Small intestine (tissue), 16 donors: ENCODE results near the gene MRPS21. TPM values are rescaled to one million over a fixed set of nuclear protein-coding genes. Genes with fewer than 3 reads are reported as not detected.

ENCODE experiments used
- DNase-seq, 2 donors: peaks; one replicate each; pipeline versions ENCODE4 v3.0.0 to v3.0.0-alpha.2; 2013
- FAIRE-seq: peaks from 2 replicates; lab custom pipeline; 2012; peaks lifted over from hg19 to GRCh38; lab: Jason Lieb, UNC
- H3K27ac ChIP-seq, 3 donors: one replicate each; pipeline ENCODE4 v1.5.1; 2013; ENCODE audit warnings: low read length in 2 of 3, mild to moderate bottlenecking in 2 of 3, control low read depth in 1 of 3, inconsistent platforms in 1 of 3, low read depth in 1 of 3, moderate library complexity in 1 of 3
- H3K27me3 ChIP-seq, 3 donors: one replicate each; pipeline ENCODE4 v1.6.1; 2013; ENCODE audit warnings: low read length in 3 of 3, inconsistent platforms in 1 of 3; ENCODE audit not compliant: control insufficient read depth in 3 of 3, insufficient read depth in 3 of 3
- H3K36me3 ChIP-seq, 3 donors: one replicate each; pipeline ENCODE4 v1.6.1; 2013; ENCODE audit warnings: low read length in 3 of 3, inconsistent platforms in 1 of 3, low read depth in 1 of 3, mild to moderate bottlenecking in 1 of 3, moderate library complexity in 1 of 3; ENCODE audit not compliant: control insufficient read depth in 3 of 3, insufficient read depth in 2 of 3
- H3K4me1 ChIP-seq, 3 donors: one replicate each; pipeline ENCODE4 v1.6.1; 2013; ENCODE audit warnings: low read length in 2 of 3, inconsistent platforms in 1 of 3, low read depth in 1 of 3, mild to moderate bottlenecking in 1 of 3, moderate library complexity in 1 of 3; ENCODE audit not compliant: control insufficient read depth in 3 of 3, insufficient read depth in 2 of 3
- H3K4me3 ChIP-seq, 3 donors: one replicate each; pipeline ENCODE4 v1.5.1; 2013; ENCODE audit warnings: low read length in 3 of 3, control low read depth in 1 of 3, inconsistent platforms in 1 of 3, low read depth in 1 of 3, mild to moderate bottlenecking in 1 of 3, moderate library complexity in 1 of 3
- H3K9me3 ChIP-seq, 2 donors: one replicate each; pipeline ENCODE4 v1.6.1; 2013; ENCODE audit warnings: low read depth in 1 of 2, low read length in 1 of 2; ENCODE audit not compliant: control insufficient read depth in 2 of 2, insufficient read depth in 1 of 2
- WGBS, 3 donors: extraction: QIAGEN DNeasy Blood & Tissue Kit; methylation state at CpG; one replicate each; pipeline ENCODE4 v1.1.7; 2013; 5-methylcytosine and 5-hydroxymethylcytosine counted together
- long read RNA-seq, 10 donors: transcript quantifications; one replicate each; lab custom pipeline, GENCODE V29; 2026
- polyA plus RNA-seq, 4 donors: library from polyadenylated mRNA; stranded (reverse) in 3 of 4; unstranded in 1 of 4; fragments of 200-250 nt in 3 of 4; fragments of 120-200 nt in 1 of 4; gene quantifications; one replicate each; pipeline versions ENCODE4 v1.2.1 to v1.2.3, GENCODE V29; 2013
- donor health status: healthy with polysubstance abuse.
- donor health status: control.
- donor health status: control.
- donor health status: Bipolar disorder and iron deficiency.
- donor health status: healthy.

The MRPS21 gene
- 100 to 1,000 TPM in 1 of 4 donors, 10 to 100 TPM in 3; 49.4 to 107 (median 79.4) TPM for polyA plus RNA-seq
- long read RNA-seq, donor 1: 0 reads
- long read RNA-seq, donor 2, transcript MRPS21-201 (2 exons, 1,462 nt): minor isoform, 15 of 45 reads
- long read RNA-seq, donor 2, transcript MRPS21-202 (3 exons, 1,226 nt): major isoform, 30 of 45 reads
- long read RNA-seq, donor 2, partial matches to known transcripts: 0 of 45 reads
- long read RNA-seq, donor 2, other reads (novel, unspliced or antisense): 0 of 45 reads
- long read RNA-seq, donor 3, transcript MRPS21-202 (3 exons, 1,226 nt): major isoform, 51 of 79 reads
- long read RNA-seq, donor 3, transcript MRPS21-201 (2 exons, 1,462 nt): minor isoform, 28 of 79 reads
- long read RNA-seq, donor 3, partial matches to known transcripts: 0 of 79 reads
- long read RNA-seq, donor 3, other reads (novel, unspliced or antisense): 0 of 79 reads
- long read RNA-seq, donor 4, partial matches to known transcripts: 0 of 1 reads
- long read RNA-seq, donor 4, other reads (novel, unspliced or antisense): 0 of 1 reads
- long read RNA-seq, donor 5, transcript MRPS21-201 (2 exons, 1,462 nt): minor isoform, 15 of 32 reads
- long read RNA-seq, donor 5, transcript MRPS21-202 (3 exons, 1,226 nt): major isoform, 17 of 32 reads
- long read RNA-seq, donor 5, partial matches to known transcripts: 0 of 32 reads
- long read RNA-seq, donor 5, other reads (novel, unspliced or antisense): 0 of 32 reads
- long read RNA-seq, donor 6, transcript MRPS21-201 (2 exons, 1,462 nt): minor isoform, 22 of 73 reads
- long read RNA-seq, donor 6, transcript MRPS21-202 (3 exons, 1,226 nt): major isoform, 46 of 73 reads
- long read RNA-seq, donor 6, partial matches to known transcripts: 5 of 73 reads
- long read RNA-seq, donor 6, other reads (novel, unspliced or antisense): 0 of 73 reads
- long read RNA-seq, donor 7: 0 reads
- long read RNA-seq, donor 8, transcript MRPS21-201 (2 exons, 1,462 nt): major isoform, 7 of 14 reads
- long read RNA-seq, donor 8, transcript MRPS21-202 (3 exons, 1,226 nt): major isoform, 7 of 14 reads
- long read RNA-seq, donor 8, partial matches to known transcripts: 0 of 14 reads
- long read RNA-seq, donor 8, other reads (novel, unspliced or antisense): 0 of 14 reads
- long read RNA-seq, donor 9, transcript MRPS21-201 (2 exons, 1,462 nt): major isoform, 11 of 21 reads
- long read RNA-seq, donor 9, transcript MRPS21-202 (3 exons, 1,226 nt): minor isoform, 10 of 21 reads
- long read RNA-seq, donor 9, partial matches to known transcripts: 0 of 21 reads
- long read RNA-seq, donor 9, other reads (novel, unspliced or antisense): 0 of 21 reads
- long read RNA-seq, donor 10, transcript MRPS21-202 (3 exons, 1,226 nt): major isoform, 78 of 149 reads
- long read RNA-seq, donor 10, transcript MRPS21-201 (2 exons, 1,462 nt): minor isoform, 60 of 149 reads
- long read RNA-seq, donor 10, partial matches to known transcripts: 11 of 149 reads
- long read RNA-seq, donor 10, other reads (novel, unspliced or antisense): 0 of 149 reads

- Histone ChIP-seq H3K27ac (peak within 1 kb of the TSS; percentile 74 to 89 (median 78)), H3K9me3 (no peaks in the 10 kb centered on the region), H3K36me3 (peaks cover 0 to 19% (median 3%) of the 10 kb centered on the region in 3 donors), H3K4me1 (no peaks in the 10 kb centered on the region), H3K4me3 (peak within 1 kb of the TSS; percentile 58 to 72 (median 65)), H3K27me3 (no peaks in the 10 kb centered on the region)
- 5 to 9% (median 9%) methylated on average over 43 of the region's 43 CpGs for WGBS, 3 donors
- FAIRE-seq: no peak
- DNase-seq: peak; percentile 93 to 96
Measured at GRCh38 chr1:150293433-150294253, at the start of gene MRPS21. MRPS21 (plus strand) TSS chr1:150293861; CDS start chr1:150294367, 506 bp downstream.

DNA sequence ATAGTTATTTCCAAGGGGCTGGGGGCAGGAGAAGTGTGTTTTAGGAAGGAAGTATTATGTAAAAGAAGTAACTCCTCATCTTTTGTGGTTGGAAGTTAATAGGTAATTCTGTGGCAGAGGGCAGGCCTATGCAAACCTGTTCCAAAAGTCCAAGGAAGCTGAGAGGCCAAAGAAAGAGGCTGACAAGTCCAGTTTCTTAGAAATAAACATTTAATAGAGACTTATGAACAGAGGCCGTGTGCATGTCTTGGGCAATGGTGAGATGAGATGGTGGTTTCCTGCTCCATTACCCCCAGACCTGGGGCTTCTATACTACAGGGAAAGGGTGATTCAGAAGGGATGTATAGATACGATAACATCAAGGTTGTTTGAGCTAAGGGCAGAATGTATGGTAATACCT is 43.7 kb upstream of the MRPS21 start:
- peak in 1 of 2 donors; percentile 65 for DNase-seq
- Histone ChIP-seq H3K36me3 (no peaks in the 10 kb centered on the region), H3K9me3 (no peaks in the 10 kb centered on the region), H3K4me3 (no peak overlapping the region), H3K4me1 (peaks cover 0 to 2% (median 0%) of the 10 kb centered on the region in 3 donors), H3K27me3 (no peaks in the 10 kb centered on the region), H3K27ac (peak overlapping the region in 1 of 3 donors; percentile 36)
- 76 to 82% (median 80%) methylated on average over 2 of the region's 2 CpGs for WGBS, 3 donors
- FAIRE-seq: no peak

DNA sequence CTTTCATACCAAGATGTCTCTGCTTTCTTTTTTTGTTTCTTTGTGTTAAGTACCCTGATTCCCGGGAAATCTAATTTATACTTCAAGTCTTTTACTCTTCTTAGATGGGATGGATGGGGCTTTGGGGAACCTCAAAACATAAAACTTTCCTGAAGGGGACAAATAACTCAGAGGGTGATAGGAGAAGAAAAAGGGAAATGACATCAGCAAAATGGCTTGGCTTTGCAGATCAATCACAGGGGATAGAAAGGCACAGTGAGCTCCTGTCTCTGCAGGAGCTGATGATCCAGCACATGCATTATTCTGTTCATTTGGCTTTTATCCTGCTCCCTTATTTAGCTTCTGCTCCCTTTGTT is 37.5 kb upstream of the MRPS21 start:
- H3K27me3 ChIP-seq: peaks cover 0 to 26% (median 0%) of the 10 kb centered on the region in 3 donors
- no peaks in the 10 kb centered on the region for H3K36me3 ChIP-seq
- FAIRE-seq: no peak
- peaks cover 0 to 28% (median 0%) of the 10 kb centered on the region in 3 donors for H3K4me1 ChIP-seq
- H3K9me3 ChIP-seq: no peaks in the 10 kb centered on the region
- 0 to 2% (median 0%) methylated on average over 1 of the region's 1 CpG for WGBS, 3 donors
- H3K27ac ChIP-seq: no peak overlapping the region
- no peak overlapping the region for H3K4me3 ChIP-seq
- no peak for DNase-seq

- no peak overlapping the region for H3K27ac ChIP-seq
- H3K27me3 ChIP-seq: peaks cover 0 to 26% (median 0%) of the 10 kb centered on the region in 3 donors
- 29 to 36% (median 35%) methylated on average over 14 of the region's 14 CpGs for WGBS, 3 donors
- no peaks in the 10 kb centered on the region for H3K36me3 ChIP-seq
- DNase-seq (no peak), FAIRE-seq (no peak)
- H3K4me3 ChIP-seq: no peak overlapping the region
- peaks cover 0 to 28% (median 0%) of the 10 kb centered on the region in 3 donors for H3K4me1 ChIP-seq
- no peaks in the 10 kb centered on the region for H3K9me3 ChIP-seq
Measured at GRCh38 chr1:150256554-150257341, 36.9 kb upstream of the MRPS21 start.

DNA sequence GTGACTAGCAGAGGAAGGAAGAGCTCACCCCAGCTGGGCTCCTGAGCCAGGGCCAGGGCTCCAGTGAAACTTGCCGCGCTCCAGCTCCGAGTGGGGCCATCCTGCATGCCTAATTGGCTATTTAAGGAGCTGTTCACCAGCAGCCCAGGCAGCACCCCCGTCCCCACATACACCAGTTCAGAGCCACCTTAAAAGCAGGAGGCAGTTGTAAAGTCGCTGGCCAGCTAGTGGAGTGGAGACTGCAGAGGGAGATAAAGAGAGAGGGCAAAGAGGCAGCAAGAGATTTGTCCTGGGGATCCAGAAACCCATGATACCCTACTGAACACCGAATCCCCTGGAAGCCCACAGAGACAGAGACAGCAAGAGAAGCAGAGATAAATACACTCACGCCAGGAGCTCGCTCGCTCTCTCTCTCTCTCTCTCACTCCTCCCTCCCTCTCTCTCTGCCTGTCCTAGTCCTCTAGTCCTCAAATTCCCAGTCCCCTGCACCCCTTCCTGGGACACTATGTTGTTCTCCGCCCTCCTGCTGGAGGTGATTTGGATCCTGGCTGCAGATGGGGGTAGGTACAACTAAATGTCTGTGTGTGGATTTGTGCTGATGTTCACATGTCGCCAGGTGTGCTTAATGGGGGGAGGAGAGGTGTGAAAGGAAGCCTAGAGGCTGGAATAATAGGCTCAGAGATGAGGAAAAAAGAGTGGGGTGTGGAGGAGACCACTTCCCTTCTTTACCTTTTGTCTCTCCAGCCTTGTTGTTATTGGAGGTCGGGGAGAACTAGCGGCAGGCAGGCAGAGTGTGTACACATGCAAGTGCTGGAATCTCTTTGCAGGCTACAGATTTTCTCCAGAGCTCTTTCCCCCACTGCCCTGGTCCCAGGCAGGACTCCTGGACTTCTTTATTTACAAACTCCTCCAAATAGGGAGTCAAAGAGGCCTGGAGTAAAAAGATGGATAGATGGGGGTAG is 35.8 kb upstream of the MRPS21 start, which contains the start of gene CA14:
TSS of gene CA14 (plus strand) at position 151 of the 962 bp plus-strand sequence. CDS start at position 506, 355 bp downstream.
- no peak for FAIRE-seq
- Histone ChIP-seq H3K36me3 (no peaks in the 10 kb centered on the region), H3K9me3 (no peaks in the 10 kb centered on the region), H3K27me3 (peaks cover 0 to 26% (median 0%) of the 10 kb centered on the region in 3 donors), H3K27ac (no peak within 1 kb of the TSS), H3K4me3 (no peak within 1 kb of the TSS), H3K4me1 (peaks cover 0 to 28% (median 0%) of the 10 kb centered on the region in 3 donors)
- no peak for DNase-seq
- WGBS, 3 donors: 44 to 62% (median 57%) methylated on average over 13 of the region's 13 CpGs

GRCh38 chr1:150259217-150259616 is 34.4 kb upstream of the MRPS21 start:
- peaks cover 0 to 26% (median 0%) of the 10 kb centered on the region in 3 donors for H3K27me3 ChIP-seq
- DNase-seq (no peak), FAIRE-seq (no peak)
- WGBS, 3 donors: 45 to 67% (median 51%) methylated on average over 4 of the region's 4 CpGs
- H3K4me1 ChIP-seq: peaks cover 0 to 28% (median 0%) of the 10 kb centered on the region in 3 donors
- no peak overlapping the region for H3K27ac ChIP-seq
- no peak overlapping the region for H3K4me3 ChIP-seq
- no peaks in the 10 kb centered on the region for H3K9me3 ChIP-seq
- H3K36me3 ChIP-seq: no peaks in the 10 kb centered on the region
